ENCODE measurements around the gene MED29. TPM values are rescaled to one million over a fixed set of nuclear protein-coding genes. Genes with fewer than 3 reads are reported as not detected.

The MED29 gene
- total RNA-seq, 4 donors from 2014 or later, result 25.4 to 52.8 (median 41.0) TPM

- no peaks in the 10 kb centered on the region for H3K27me3 ChIP-seq
- peak overlapping the region; percentile 87 to 100 (median 100) for H3K27ac ChIP-seq
- H3K4me3 ChIP-seq, result peak overlapping the region; percentile 62 to 91 (median 75)
- TF ChIP-seq POLR2A (IDR thresholded peaks at IDR 0.05) (no peak), CTCF (IDR thresholded peaks at IDR 0.05) (no peak)
- H3K9me3 ChIP-seq, result no peaks in the 10 kb centered on the region
- peaks cover 0 to 13% (median under 1%) of the 10 kb centered on the region in 3 donors for H3K36me3 ChIP-seq
- peaks cover 0 to 47% (median 14%) of the 10 kb centered on the region in 4 donors for H3K4me1 ChIP-seq
- peak in 1 of 3 donors; percentile 47 for DNase-seq
These were observed 21.7 kb downstream of the MED29 start for GRCh38 chr19:39412867-39413271.

GRCh38 chr19:39413272-39413910 lies 22.2 kb downstream of the MED29 start:
- DNase-seq, result peak; percentile 49 to 75 (median 70)
- H3K27ac ChIP-seq, result peak overlapping the region; percentile 87 to 100 (median 100)
- H3K4me1 ChIP-seq, result peaks cover 0 to 47% (median 14%) of the 10 kb centered on the region in 4 donors
- H3K27me3 ChIP-seq, result no peaks in the 10 kb centered on the region
- peaks cover 0 to 9% (median 0%) of the 10 kb centered on the region in 3 donors for H3K36me3 ChIP-seq
- no peaks in the 10 kb centered on the region for H3K9me3 ChIP-seq
- TF ChIP-seq POLR2A (IDR thresholded peaks at IDR 0.05) (no peak), CTCF (IDR thresholded peaks at IDR 0.05) (no peak)
- peak overlapping the region; percentile 62 to 91 (median 75) for H3K4me3 ChIP-seq

GRCh38 chr19:39413911-39414608 lies 22.9 kb downstream of the MED29 start:
- H3K27ac ChIP-seq, result peak overlapping the region; percentile 87 to 100 (median 100)
- no peaks in the 10 kb centered on the region for H3K27me3 ChIP-seq
- peak in 1 of 3 donors; percentile 53 for DNase-seq
- H3K4me3 ChIP-seq, result peak overlapping the region; percentile 62 to 91 (median 75)
- H3K36me3 ChIP-seq, result peaks cover 0 to 8% (median 0%) of the 10 kb centered on the region in 3 donors
- TF ChIP-seq CTCF (IDR thresholded peaks at IDR 0.05) (no peak), POLR2A (IDR thresholded peaks at IDR 0.05) (no peak)
- H3K4me1 ChIP-seq, result peaks cover 0 to 47% (median 14%) of the 10 kb centered on the region in 4 donors
- H3K9me3 ChIP-seq, result no peaks in the 10 kb centered on the region

- no peak for TF ChIP-seq POLR2A (IDR thresholded peaks at IDR 0.05)
- no peak for TF ChIP-seq CTCF (IDR thresholded peaks at IDR 0.05)
- peaks cover 0 to 13% (median 0%) of the 10 kb centered on the region in 3 donors for H3K36me3 ChIP-seq
- no peaks in the 10 kb centered on the region for H3K9me3 ChIP-seq
- no peaks in the 10 kb centered on the region for H3K27me3 ChIP-seq
- peak overlapping the region in 3 of 4 donors; percentile 38 to 100 (median 87) for H3K27ac ChIP-seq
- H3K4me3 ChIP-seq, result peak overlapping the region in 1 of 4 donors; percentile 78
- peaks cover 0 to 45% (median 14%) of the 10 kb centered on the region in 4 donors for H3K4me1 ChIP-seq
- DNase-seq, result no peak
These were observed 24.2 kb downstream of the MED29 start for GRCh38 chr19:39415111-39416046.

Measured in Peyer's patch (tissue), 4 donors.